Activated CD4-positive, alpha-beta T cell treated with anti-CD3 and anti-CD28 coated beads, Interleukin-2, amount 10 ng/mL, durations not matched to agents 24 days and 14 days (primary cell): Measurements from ENCODE around the gene KHK. TPM values are rescaled to one million over a fixed set of nuclear protein-coding genes. Genes with fewer than 3 reads are reported as not detected.
A peak's percentile ranks its signal among the peaks of the same experiment; 100 is the strongest.
"Not testable (repeated sequence)": the region's sequence is repeated elsewhere in the genome, so short reads cannot be mapped to it uniquely, and the experiment has no call there.

Source experiments
- DNase-seq: peaks from one replicate; pipeline ENCODE4 v3.0.0; 2022
- H3K27ac Mint-ChIP-seq: one replicate; pipeline ENCODE4 v1.8.0; 2022; ENCODE audit warnings: mild to moderate bottlenecking, mixed read lengths
- H3K27me3 Mint-ChIP-seq: one replicate; pipeline ENCODE4 v1.8.0; 2022; ENCODE audit warnings: mixed read lengths
- H3K36me3 Mint-ChIP-seq: one replicate; pipeline ENCODE4 v1.8.0; 2022; ENCODE audit warnings: low read depth, mild to moderate bottlenecking, mixed read lengths
- H3K4me1 Mint-ChIP-seq: one replicate; pipeline ENCODE4 v1.8.0; 2021; ENCODE audit warnings: mixed read lengths
- H3K4me3 Mint-ChIP-seq: one replicate; pipeline ENCODE4 v1.8.0; 2022; ENCODE audit warnings: mild to moderate bottlenecking, moderate library complexity, mixed read lengths
- H3K9me3 Mint-ChIP-seq: one replicate; pipeline ENCODE4 v1.8.0; 2021; ENCODE audit warnings: mixed read lengths
- intact Hi-C: fragments of 100-400 bp; cut with micrococcal nuclease; formaldehyde crosslinking; loops from one replicate; pipeline ENCODE4 v1.15.1; 2023
- total RNA-seq: library from RNA; stranded (reverse); gene quantifications from 2 replicates; pipeline ENCODE4 v1.2.3, GENCODE V29; 2022

KHK gene
- total RNA-seq, 1 donor from 2014 or later: 13.4 TPM

GRCh38 chr2:27102329-27102728 is 15.8 kb downstream of the KHK start:
- intact Hi-C loops: no loop called here
- DNase-seq: no peak
- H3K4me1 Mint-ChIP-seq: peaks cover 2% of the 10 kb centered on the region
- H3K27ac Mint-ChIP-seq: no peak overlapping the region
- no peak overlapping the region for H3K4me3 Mint-ChIP-seq
- H3K36me3 Mint-ChIP-seq: peaks cover 3% of the 10 kb centered on the region
- no peaks in the 10 kb centered on the region for H3K9me3 Mint-ChIP-seq
- H3K27me3 Mint-ChIP-seq: no peaks in the 10 kb centered on the region

- Mint-ChIP-seq H3K4me3 (no peak overlapping the region), H3K27me3 (peaks cover 5% of the 10 kb centered on the region), H3K36me3 (no peaks in the 10 kb centered on the region), H3K9me3 (no peaks in the 10 kb centered on the region), H3K4me1 (peaks cover 2% of the 10 kb centered on the region), H3K27ac (no peak overlapping the region)
- intact Hi-C loops: no loop called here
- DNase-seq: no peak
These were observed 19.4 kb downstream of the KHK start for GRCh38 chr2:27105981-27106380.

- peaks cover 5% of the 10 kb centered on the region for H3K27me3 Mint-ChIP-seq
- no peaks in the 10 kb centered on the region for H3K36me3 Mint-ChIP-seq
- H3K4me1 Mint-ChIP-seq: peaks cover 2% of the 10 kb centered on the region
- no peak overlapping the region for H3K4me3 Mint-ChIP-seq
- H3K9me3 Mint-ChIP-seq: no peaks in the 10 kb centered on the region
- intact Hi-C loops: no loop called here
- DNase-seq: no peak
- H3K27ac Mint-ChIP-seq: no peak overlapping the region
These were observed 21.6 kb downstream of the KHK start for GRCh38 chr2:27108221-27108620.

- Mint-ChIP-seq H3K4me1 (peaks cover 2% of the 10 kb centered on the region), H3K4me3 (no peak overlapping the region), H3K27me3 (peaks cover 5% of the 10 kb centered on the region), H3K9me3 (no peaks in the 10 kb centered on the region), H3K36me3 (no peaks in the 10 kb centered on the region), H3K27ac (no peak overlapping the region)
- no peak for DNase-seq
- intact Hi-C loops: no loop called here
These were observed 22.5 kb downstream of the KHK start for GRCh38 chr2:27109083-27109482.

- H3K4me1 Mint-ChIP-seq, DNase-seq, H3K9me3 Mint-ChIP-seq, H3K36me3 Mint-ChIP-seq, H3K4me3 Mint-ChIP-seq, H3K27ac Mint-ChIP-seq, intact Hi-C loops: not testable (repeated sequence)
- peaks cover 11% of the 10 kb centered on the region for H3K27me3 Mint-ChIP-seq
These were observed 24.2 kb downstream of the KHK start for GRCh38 chr2:27110603-27111352.

GRCh38 chr2:27111392-27112078 is 25.0 kb downstream of the KHK start:
- H3K36me3 Mint-ChIP-seq, DNase-seq, H3K4me1 Mint-ChIP-seq, H3K4me3 Mint-ChIP-seq, H3K9me3 Mint-ChIP-seq, intact Hi-C loops, H3K27ac Mint-ChIP-seq: not testable (repeated sequence)
- H3K27me3 Mint-ChIP-seq: peaks cover 11% of the 10 kb centered on the region

GRCh38 chr2:27115519-27115918 is 28.9 kb downstream of the KHK start:
- Mint-ChIP-seq H3K4me3 (no peak overlapping the region), H3K27me3 (peaks cover 30% of the 10 kb centered on the region), H3K27ac (no peak overlapping the region), H3K36me3 (no peaks in the 10 kb centered on the region), H3K4me1 (peaks cover 9% of the 10 kb centered on the region), H3K9me3 (no peaks in the 10 kb centered on the region)
- DNase-seq: no peak
- intact Hi-C loops: no loop called here

- Mint-ChIP-seq H3K4me1 (peaks cover 9% of the 10 kb centered on the region), H3K27ac (no peak overlapping the region), H3K36me3 (no peaks in the 10 kb centered on the region), H3K4me3 (peak overlapping the region; percentile 73), H3K27me3 (peaks cover 48% of the 10 kb centered on the region), H3K9me3 (no peaks in the 10 kb centered on the region)
- DNase-seq: no peak
- intact Hi-C loops: no loop called here
These were observed 31.5 kb downstream of the KHK start for GRCh38 chr2:27117995-27118524.

- H3K27me3 Mint-ChIP-seq: peaks cover 50% of the 10 kb centered on the region
These were observed 32.2 kb downstream of the KHK start, which contains the start of gene CGREF1 for GRCh38 chr2:27118525-27119329. CGREF1 (minus strand) TSS chr2:27119128; CDS start chr2:27104366, 14,762 bp downstream.

GRCh38 chr2:27119330-27119670 is 32.7 kb downstream of the KHK start:
- intact Hi-C loops: not testable (repeated sequence)
- peaks cover 16% of the 10 kb centered on the region for H3K4me1 Mint-ChIP-seq

More at GRCh38 chr2:27118525-27119329, 32.2 kb downstream of the KHK start, which contains the start of gene CGREF1:
- H3K36me3 Mint-ChIP-seq: no peaks in the 10 kb centered on the region
- H3K9me3 Mint-ChIP-seq: no peaks in the 10 kb centered on the region
- H3K27ac Mint-ChIP-seq: peak within 1 kb of the TSS; percentile 29
- peak within 1 kb of the TSS; percentile 82 for H3K4me3 Mint-ChIP-seq
- DNase-seq: peak; percentile 72
- intact Hi-C loops: no loop called here
- peaks cover 13% of the 10 kb centered on the region for H3K4me1 Mint-ChIP-seq

GRCh38 chr2:27121906-27122305 is 35.3 kb downstream of the KHK start:
- Mint-ChIP-seq H3K4me1 (peaks cover 16% of the 10 kb centered on the region), H3K4me3 (no peak overlapping the region), H3K27ac (no peak overlapping the region), H3K27me3 (peaks cover 43% of the 10 kb centered on the region), H3K9me3 (no peaks in the 10 kb centered on the region), H3K36me3 (no peaks in the 10 kb centered on the region)
- intact Hi-C loops: loop anchor here (5.0 kb wide), 1 partner anchor 70 kb away; the partner anchor contains the start of gene AGBL5
- no peak for DNase-seq

More at GRCh38 chr2:27119330-27119670, 32.7 kb downstream of the KHK start:
- Mint-ChIP-seq H3K27me3 (peaks cover 48% of the 10 kb centered on the region), H3K4me3 (peak overlapping the region; percentile 82), H3K27ac (peak overlapping the region; percentile 13)
- H3K36me3 Mint-ChIP-seq, H3K9me3 Mint-ChIP-seq, DNase-seq: not testable (repeated sequence)

GRCh38 chr2:27122791-27123190 is 36.2 kb downstream of the KHK start:
- intact Hi-C loops: loop anchor here (1.0 to 5.0 kb wide), 2 partner anchors 12 to 70 kb away; partner anchors contain the start of genes AGBL5 and PREB
- Mint-ChIP-seq H3K4me3 (peak overlapping the region; percentile 90), H3K27me3 (peaks cover 40% of the 10 kb centered on the region), H3K36me3 (no peaks in the 10 kb centered on the region), H3K27ac (no peak overlapping the region), H3K9me3 (no peaks in the 10 kb centered on the region), H3K4me1 (peaks cover 16% of the 10 kb centered on the region)
- DNase-seq: no peak

GRCh38 chr2:27123302-27124150 is 37.0 kb downstream of the KHK start, which contains the start of gene ABHD1:
ABHD1 (plus strand) TSS chr2:27123815; CDS start chr2:27123949, 134 bp downstream.
- Mint-ChIP-seq H3K27ac (peak within 1 kb of the TSS; percentile 45), H3K36me3 (no peaks in the 10 kb centered on the region), H3K4me1 (peaks cover 16% of the 10 kb centered on the region), H3K4me3 (peak within 1 kb of the TSS; percentile 90), H3K9me3 (no peaks in the 10 kb centered on the region), H3K27me3 (peaks cover 34% of the 10 kb centered on the region)
- DNase-seq: peak; percentile 93
- intact Hi-C loops: loop anchor here (1.0 to 5.0 kb wide), 2 partner anchors 11 to 71 kb away; partner anchors contain the start of genes AGBL5 and PREB
